IPS-15b (cell line): Measurements from ENCODE around the gene TSEN54.

ENCODE experiments used
- H3K27me3 ChIP-seq: one replicate; pipeline ENCODE4 v1.6.1; 2013; ENCODE audit warnings: low read length; ENCODE audit not compliant: control insufficient read depth, insufficient read depth
- H3K36me3 ChIP-seq: one replicate; pipeline ENCODE4 v1.6.1; 2013; ENCODE audit warnings: low read length; ENCODE audit not compliant: control insufficient read depth, insufficient read depth
- H3K4me1 ChIP-seq: one replicate; pipeline ENCODE4 v1.6.1; 2013; ENCODE audit warnings: mild to moderate bottlenecking, low read length; ENCODE audit not compliant: control insufficient read depth, insufficient read depth
- H3K4me3 ChIP-seq: one replicate; pipeline ENCODE4 v1.5.1; 2013; ENCODE audit warnings: low read depth, low read length
- H3K9ac ChIP-seq: one replicate; pipeline ENCODE4 v1.6.1; 2013; ENCODE audit warnings: low read depth, mild to moderate bottlenecking, low read length
- H3K9me3 ChIP-seq: one replicate; pipeline ENCODE4 v1.6.1; 2013; ENCODE audit warnings: mild to moderate bottlenecking, low read length; ENCODE audit not compliant: control insufficient read depth, insufficient read depth

TSEN54 gene

GRCh38 chr17:75478508-75478907 lies 37.8 kb upstream of the TSEN54 start:
- Histone ChIP-seq H3K27me3 (no peaks in the 10 kb centered on the region), H3K9ac (no peak overlapping the region), H3K36me3 (no peaks in the 10 kb centered on the region), H3K4me3 (no peak overlapping the region), H3K9me3 (no peaks in the 10 kb centered on the region), H3K4me1 (peaks cover 5% of the 10 kb centered on the region)

DNA sequence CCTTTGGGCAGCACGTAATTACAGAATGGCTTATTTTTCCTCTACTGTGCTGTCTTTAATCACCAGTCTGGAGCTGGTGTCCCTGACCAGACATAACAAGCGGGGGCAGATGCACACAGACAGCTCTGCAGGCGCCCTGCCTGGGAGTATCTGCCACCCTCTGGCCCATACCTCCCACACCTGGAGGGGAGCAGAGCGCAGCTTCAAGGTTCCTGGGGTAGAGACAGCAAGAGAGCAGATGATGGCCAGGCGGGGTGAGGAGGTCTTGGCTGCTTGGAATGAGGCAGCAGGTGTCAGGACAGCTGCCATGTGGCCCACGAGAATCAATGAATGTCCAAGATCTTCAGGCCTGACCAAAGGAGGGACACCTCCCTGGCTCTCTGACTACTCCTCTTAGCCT lies 36.0 kb upstream of the TSEN54 start:
- Histone ChIP-seq H3K9ac (no peak overlapping the region), H3K4me3 (no peak overlapping the region), H3K36me3 (no peaks in the 10 kb centered on the region), H3K9me3 (no peaks in the 10 kb centered on the region), H3K4me1 (peaks cover 5% of the 10 kb centered on the region), H3K27me3 (no peaks in the 10 kb centered on the region)

DNA sequence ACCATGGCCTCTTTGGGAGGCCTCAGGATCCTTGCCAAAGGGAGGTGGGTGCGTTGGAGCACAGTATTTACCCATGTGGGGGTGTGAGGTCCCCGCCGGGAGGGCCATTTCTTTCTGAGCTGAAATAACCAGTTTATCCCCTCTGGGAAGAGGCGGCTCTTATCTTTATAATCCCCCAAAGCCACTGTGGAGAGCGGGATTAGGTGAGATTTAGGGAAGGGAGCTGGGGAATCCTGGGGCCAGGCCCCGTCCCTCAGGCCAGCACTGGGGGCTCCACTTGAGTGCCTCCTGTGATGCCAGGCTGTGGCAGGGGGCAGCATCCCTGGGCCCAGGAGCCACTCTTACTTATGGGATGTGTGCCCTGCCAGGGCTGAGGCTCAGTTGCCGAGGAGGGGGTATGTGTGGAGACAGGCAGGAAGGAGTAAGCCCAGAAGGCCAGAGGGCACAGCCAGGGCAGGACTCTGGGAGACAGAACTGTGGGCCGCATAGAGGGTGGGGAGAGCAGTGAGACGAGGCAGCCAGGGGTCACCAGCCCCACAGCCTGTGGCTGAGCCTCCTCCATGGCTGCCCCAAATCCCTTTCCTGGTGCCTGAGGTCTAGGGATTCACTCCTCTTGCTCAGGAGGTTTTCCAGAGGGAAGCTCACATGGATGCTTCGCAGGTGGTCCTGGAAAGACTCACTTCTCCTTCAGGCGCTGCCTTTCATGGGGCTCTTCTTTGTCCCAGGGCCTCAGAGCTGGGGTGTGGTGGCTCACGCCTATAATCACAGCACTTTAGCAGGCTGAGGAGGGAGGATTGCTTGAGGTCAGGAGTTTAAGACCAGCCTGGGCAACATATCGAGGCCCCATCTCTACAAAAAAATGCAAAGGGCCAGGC lies 34.9 kb upstream of the TSEN54 start:
- H3K36me3 ChIP-seq = no peaks in the 10 kb centered on the region
- peak overlapping the region; percentile 24 for H3K9ac ChIP-seq
- no peaks in the 10 kb centered on the region for H3K9me3 ChIP-seq
- H3K4me1 ChIP-seq = peaks cover 5% of the 10 kb centered on the region
- H3K4me3 ChIP-seq = no peak overlapping the region
- no peaks in the 10 kb centered on the region for H3K27me3 ChIP-seq

DNA sequence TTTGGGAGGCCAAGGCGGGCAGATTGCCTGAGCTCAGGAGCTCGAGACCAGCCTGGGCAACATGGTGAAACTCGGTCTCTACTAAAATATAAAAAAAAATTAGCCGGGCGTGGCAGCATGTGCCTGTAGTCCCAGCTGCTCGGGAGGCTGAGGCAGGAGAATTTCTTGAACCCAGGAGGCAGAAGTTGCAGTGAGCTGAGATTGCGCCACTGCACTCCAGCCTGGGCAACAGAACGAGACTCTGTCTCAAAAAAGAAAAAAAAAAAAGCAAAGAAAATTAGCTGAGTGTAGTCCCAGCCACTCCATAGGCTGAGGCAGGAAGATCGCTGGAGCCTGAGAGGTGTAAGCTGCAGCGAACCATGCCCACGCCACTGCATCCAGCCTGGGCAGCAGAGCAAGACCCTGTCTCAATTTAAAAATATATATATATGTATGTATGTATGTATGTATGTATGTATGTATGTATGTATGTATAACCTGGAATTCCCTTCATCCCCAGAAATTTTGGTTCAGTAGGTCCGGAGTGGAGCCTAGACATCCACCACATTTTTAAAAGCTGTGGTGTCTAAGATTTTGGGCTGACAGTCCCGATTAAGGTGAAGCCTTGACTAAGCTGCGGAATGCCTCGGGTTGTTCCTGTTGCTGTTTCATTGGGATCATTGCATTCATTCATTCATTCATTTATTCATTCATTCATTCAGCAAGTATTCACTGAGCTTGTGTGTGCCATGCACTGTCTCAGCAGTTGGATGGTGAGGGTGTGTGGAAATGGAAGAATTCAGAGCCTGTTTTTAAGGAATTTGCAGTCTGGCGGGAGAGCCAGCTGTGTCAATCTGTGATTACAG lies 34.0 kb upstream of the TSEN54 start:
- Histone ChIP-seq H3K9ac (no peak overlapping the region), H3K4me1 (peaks cover 5% of the 10 kb centered on the region), H3K9me3 (no peaks in the 10 kb centered on the region)

GRCh38 chr17:75485688-75486087 lies 30.6 kb upstream of the TSEN54 start:
- H3K4me1 ChIP-seq = no peaks in the 10 kb centered on the region
- no peak overlapping the region for H3K4me3 ChIP-seq
- no peaks in the 10 kb centered on the region for H3K36me3 ChIP-seq
- H3K9me3 ChIP-seq = no peaks in the 10 kb centered on the region
- no peaks in the 10 kb centered on the region for H3K27me3 ChIP-seq
- no peak overlapping the region for H3K9ac ChIP-seq

More for the DNA sequence above, 34.0 kb upstream of the TSEN54 start:
- no peaks in the 10 kb centered on the region for H3K36me3 ChIP-seq
- H3K27me3 ChIP-seq = no peaks in the 10 kb centered on the region
- H3K4me3 ChIP-seq = no peak overlapping the region

GRCh38 chr17:75486151-75486550 lies 30.2 kb upstream of the TSEN54 start:
- H3K9me3 ChIP-seq = no peaks in the 10 kb centered on the region
- H3K9ac ChIP-seq = no peak overlapping the region
- no peaks in the 10 kb centered on the region for H3K36me3 ChIP-seq
- H3K27me3 ChIP-seq = no peaks in the 10 kb centered on the region
- H3K4me1 ChIP-seq = no peaks in the 10 kb centered on the region
- H3K4me3 ChIP-seq = no peak overlapping the region

- no peaks in the 10 kb centered on the region for H3K36me3 ChIP-seq
- no peaks in the 10 kb centered on the region for H3K27me3 ChIP-seq
- H3K9ac ChIP-seq = no peak overlapping the region
- no peaks in the 10 kb centered on the region for H3K9me3 ChIP-seq
- no peaks in the 10 kb centered on the region for H3K4me1 ChIP-seq
- no peak overlapping the region for H3K4me3 ChIP-seq
Observed at GRCh38 chr17:75486951-75487350, 29.4 kb upstream of the TSEN54 start.

GRCh38 chr17:75487351-75488070 lies 28.8 kb upstream of the TSEN54 start:
- H3K36me3 ChIP-seq = peaks cover 5% of the 10 kb centered on the region

DNA sequence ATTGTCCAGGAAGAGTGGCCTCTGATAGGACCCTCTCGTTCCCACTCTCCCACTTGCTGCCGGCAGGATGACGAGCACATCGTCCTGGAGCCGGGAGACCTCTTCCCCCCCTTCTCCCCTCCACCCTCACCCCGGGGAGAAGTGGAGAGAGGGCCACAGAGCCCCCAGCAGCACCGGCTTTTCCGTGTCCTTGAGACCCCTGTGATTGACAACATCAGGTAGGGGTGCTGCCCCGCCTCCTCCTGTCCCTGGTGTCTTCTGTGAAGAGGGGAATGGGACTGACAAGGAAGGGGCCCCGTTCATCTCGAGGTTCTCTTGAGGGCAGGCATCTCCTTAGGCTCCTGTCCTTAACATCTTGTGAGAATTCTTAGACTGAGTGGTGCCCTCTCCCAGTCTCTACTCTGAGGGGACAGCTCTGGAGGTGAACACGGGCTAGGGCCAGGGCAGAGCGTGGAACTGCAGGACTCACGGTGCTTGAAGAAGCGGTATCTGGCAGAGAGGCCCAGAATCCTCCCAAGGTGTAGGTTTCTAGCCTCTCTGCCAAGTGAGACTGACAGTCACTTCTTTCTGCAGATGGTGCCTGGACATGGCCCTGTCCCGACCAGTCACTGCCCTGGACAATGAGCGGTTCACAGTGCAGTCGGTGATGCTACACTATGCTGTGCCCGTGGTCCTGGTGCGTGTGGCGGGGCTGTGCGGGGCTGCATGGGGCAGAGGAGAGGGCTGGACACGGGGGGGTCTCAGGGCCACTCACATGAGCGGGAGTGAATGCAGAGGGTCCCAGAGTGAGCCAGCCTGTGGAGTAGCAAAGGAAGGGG lies 27.4 kb upstream of the TSEN54 start:
- Histone ChIP-seq H3K4me1 (no peaks in the 10 kb centered on the region), H3K9ac (no peak overlapping the region), H3K36me3 (peaks cover 12% of the 10 kb centered on the region), H3K9me3 (no peaks in the 10 kb centered on the region), H3K4me3 (no peak overlapping the region), H3K27me3 (no peaks in the 10 kb centered on the region)

More at GRCh38 chr17:75487351-75488070, 28.8 kb upstream of the TSEN54 start:
- H3K4me3 ChIP-seq = no peak overlapping the region
- no peaks in the 10 kb centered on the region for H3K27me3 ChIP-seq
- H3K9ac ChIP-seq = no peak overlapping the region
- no peaks in the 10 kb centered on the region for H3K9me3 ChIP-seq
- H3K4me1 ChIP-seq = no peaks in the 10 kb centered on the region

- Histone ChIP-seq H3K9me3 (no peaks in the 10 kb centered on the region), H3K4me3 (no peak overlapping the region), H3K27me3 (no peaks in the 10 kb centered on the region), H3K36me3 (peaks cover 16% of the 10 kb centered on the region), H3K9ac (no peak overlapping the region), H3K4me1 (no peaks in the 10 kb centered on the region)
Observed at GRCh38 chr17:75489511-75489955, 26.8 kb upstream of the TSEN54 start.
